Posterior vena cava (tissue), 2 donors: ENCODE data around the gene MYO3B. TPM values are rescaled to one million over a fixed set of nuclear protein-coding genes. Genes with fewer than 3 reads are reported as not detected.
"Not testable (repeated sequence)": the region's sequence is repeated elsewhere in the genome, so short reads cannot be mapped to it uniquely, and the experiment has no call there.

ENCODE experiments used
- DNase-seq: peaks from one replicate; pipeline ENCODE4 v3.0.0-alpha.2; 2020; ENCODE audit warnings: low spot score
- intact Hi-C, 2 donors: fragments of 100-400 bp; cut with DNase I; formaldehyde crosslinking; loops; one replicate each; pipeline versions ENCODE4 v1.14.1 to v1.14.2; 2022 to 2023
- total RNA-seq, 2 donors: library from RNA; stranded (reverse); fragmentation: NEBNext Ultra II Directional; extraction: Animal tissue kit (Norgen Biotek cat#: 25700); gene quantifications; one replicate each; pipeline ENCODE4 v1.2.1, GENCODE V29; 2021
- donor health status: DM: yes; HTN: yes; CAD: no.
- donor health status: DM: yes; HTN: yes; CAD: no.

The MYO3B gene
- total RNA-seq, 2 donors from 2014 or later: 0.05 TPM; not detected in 1

DNA sequence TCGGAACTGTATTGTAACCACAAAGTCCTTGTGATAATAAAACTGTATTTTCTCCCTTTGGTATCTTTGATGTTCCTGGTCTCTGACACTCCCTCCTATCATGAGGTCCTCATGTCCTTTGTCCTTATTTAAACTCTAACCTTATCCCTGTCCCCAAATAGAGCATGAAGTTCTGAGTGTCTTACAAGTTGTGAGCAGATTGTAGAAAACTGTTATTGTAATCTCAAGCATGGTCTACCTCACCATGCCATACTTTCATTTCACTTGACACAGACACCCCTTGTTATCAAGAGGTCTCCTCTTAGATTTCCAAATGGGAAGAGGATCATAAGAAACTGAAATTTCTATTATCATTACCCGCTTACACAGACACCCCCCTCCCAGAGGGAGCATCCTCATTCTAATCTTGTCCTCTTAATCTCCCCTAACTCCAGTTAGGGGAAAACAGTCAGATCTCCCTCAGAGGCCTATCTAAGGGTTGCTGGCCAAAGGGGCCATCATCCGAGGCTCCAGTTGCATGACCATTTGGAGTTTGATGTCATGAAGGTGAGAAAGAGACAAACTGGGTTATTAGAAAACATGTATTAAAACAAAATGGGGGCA is 29.0 kb downstream of the MYO3B start:
- intact Hi-C loops: no loop called here

DNA sequence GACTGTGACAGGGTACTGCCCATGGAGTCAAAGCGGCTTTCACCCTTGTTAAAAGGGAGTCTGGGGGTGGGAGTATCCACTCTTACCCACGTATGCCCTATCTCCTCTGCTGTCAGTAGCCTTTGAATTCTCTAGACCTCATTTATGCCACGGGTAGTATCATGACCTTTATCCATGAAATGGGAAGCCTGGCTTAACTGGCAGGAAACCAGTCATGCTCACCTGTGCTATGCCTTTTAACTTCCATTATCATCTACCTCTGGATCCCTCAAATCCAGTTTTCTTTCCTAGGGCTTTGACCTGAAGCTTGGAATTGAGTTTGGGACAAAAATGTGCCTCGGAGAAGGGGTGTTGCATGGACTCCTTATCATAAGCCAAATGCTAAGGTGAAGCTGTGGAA is 30.0 kb downstream of the MYO3B start:
- intact Hi-C loops: no loop called here

More for the DNA sequence above, 29.0 kb downstream of the MYO3B start:
- no peak for DNase-seq

DNA sequence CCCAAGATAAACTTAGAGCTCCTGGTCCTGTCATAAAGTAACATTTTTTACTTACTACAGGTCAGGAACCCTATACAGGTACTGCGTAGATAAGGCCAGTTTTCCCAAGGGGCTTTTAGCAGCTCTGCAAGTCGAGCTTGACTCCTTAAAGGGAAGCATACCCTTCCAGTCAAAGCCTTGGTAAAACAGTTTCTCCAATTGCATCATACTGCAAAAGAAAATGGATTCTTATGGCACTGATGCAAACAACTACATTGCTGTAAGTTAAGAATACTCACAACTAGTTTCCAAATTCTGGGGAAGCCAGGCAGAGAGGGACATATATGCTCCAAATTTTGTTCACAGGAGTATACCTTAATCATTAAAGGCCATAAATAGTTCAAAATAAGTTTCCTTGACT is 31.0 kb downstream of the MYO3B start:
- DNase-seq: no peak
- intact Hi-C loops: no loop called here

More for the DNA sequence above, 30.0 kb downstream of the MYO3B start:
- DNase-seq: no peak

DNA sequence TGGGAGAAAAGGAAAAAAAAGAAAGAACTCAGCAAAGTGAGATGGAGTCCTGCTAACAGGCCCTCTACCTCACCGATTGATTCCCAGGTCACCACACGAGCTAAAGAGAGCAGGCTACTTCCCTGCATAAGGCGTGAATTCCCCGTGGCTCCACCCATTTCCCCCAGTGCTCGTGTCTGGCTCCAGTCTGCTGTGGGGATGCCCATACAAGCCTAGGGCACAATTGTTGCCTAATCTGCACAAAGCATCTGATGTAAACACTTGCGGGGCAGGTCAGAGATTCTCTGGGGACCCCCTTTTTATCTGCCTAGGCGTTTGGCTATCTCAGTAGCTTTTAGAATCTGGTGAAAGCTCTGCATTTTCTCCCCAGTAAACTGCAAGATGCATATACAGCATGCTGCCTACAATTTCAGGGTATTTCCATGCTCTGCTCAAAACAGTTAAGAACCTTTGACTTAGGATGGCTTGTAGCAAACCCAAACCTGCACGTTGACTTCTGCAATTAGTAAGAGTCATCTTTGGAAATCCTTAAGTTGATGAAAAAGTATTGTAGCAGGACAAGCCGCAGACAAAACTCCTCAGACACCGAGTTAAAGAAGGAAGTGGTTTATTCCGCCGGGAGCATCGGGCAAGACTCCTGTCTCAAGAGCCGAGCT is 34.8 kb downstream of the MYO3B start:
- no peak for DNase-seq
- intact Hi-C loops: no loop called here

DNA sequence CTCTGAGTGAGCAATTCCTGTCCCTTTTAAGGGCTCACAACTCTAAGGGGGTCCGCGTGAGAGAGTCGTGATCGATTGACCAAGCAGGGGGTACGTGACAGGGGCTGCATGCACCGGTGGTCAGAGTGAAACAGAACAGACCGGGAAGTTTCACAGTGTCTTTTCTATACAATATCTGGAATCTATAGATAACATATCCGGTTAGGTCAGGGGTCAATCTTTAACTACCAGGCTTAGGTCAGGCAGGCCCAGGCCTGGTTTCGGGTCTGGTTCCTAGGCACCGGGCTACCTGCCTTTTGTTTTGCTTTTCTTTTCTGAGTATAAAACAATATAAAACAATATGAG is 35.3 kb downstream of the MYO3B start:
- DNase-seq, intact Hi-C loops: not testable (repeated sequence)

DNA sequence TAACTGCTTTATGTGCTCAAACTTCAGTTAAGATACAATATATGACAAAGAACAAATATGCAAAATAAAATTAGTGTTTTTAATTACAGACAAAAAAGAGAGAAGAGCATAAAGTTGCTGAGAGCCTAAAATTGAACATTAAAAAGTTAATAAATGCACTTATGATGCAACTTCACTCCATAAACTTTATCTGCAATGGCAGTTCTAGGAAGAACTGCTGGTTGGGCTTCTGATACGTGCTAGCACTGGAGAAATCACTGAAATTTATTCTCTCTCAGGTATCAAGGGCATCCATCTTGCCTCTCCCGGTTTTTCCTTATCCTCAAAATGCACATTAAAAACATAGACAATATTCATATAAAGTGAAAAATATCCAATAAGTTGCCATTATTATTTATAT is 35.7 kb downstream of the MYO3B start:
- intact Hi-C loops: no loop called here
- DNase-seq: no peak

DNA sequence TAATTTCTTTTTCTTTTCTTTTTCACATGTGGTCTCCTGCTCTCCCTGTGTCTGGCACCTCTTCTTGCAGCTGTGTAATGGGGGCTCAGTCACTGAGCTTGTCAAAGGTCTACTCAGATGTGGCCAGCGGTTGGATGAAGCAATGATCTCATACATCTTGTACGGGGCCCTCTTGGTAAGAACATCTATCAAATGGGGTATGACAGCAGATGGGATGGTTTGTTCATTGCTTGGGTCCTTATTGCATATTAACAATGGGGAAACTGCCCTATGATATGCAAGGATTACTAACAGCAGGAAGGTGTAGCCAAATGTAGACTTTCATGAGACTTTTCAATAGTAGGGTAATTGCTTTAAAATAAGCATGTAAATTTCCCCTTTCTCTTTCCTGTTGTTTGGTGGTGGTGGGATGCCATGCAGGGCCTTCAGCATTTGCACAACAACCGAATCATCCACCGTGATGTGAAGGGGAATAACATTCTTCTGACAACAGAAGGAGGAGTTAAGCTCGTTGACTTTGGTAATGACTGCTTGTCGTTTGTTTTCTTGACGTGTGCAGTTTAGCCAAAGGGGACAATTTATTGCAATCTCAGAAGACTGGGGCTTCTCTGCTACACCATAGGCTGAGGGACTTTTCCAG is 36.5 kb downstream of the MYO3B start:
- intact Hi-C loops: no loop called here
- no peak for DNase-seq

DNA sequence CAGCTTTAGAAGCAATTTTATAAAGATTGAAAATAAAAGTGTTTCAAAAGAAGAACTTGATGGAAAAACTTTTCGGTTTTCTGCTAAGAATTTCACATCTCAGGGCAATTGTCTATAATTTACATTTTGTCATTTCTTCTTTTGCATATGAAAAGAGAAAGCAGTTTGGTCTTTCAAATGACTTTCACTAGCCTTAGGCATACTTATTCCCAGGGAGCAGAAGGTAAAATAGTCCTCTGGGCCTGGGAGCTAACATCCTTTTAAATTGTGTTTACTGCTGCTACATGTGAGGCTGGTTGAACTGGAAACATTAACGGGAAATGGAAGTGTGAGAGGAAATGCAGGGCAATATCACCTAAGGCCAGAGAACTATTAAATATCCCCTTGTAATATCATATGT is 37.1 kb downstream of the MYO3B start:
- intact Hi-C loops: no loop called here
- no peak for DNase-seq

DNA sequence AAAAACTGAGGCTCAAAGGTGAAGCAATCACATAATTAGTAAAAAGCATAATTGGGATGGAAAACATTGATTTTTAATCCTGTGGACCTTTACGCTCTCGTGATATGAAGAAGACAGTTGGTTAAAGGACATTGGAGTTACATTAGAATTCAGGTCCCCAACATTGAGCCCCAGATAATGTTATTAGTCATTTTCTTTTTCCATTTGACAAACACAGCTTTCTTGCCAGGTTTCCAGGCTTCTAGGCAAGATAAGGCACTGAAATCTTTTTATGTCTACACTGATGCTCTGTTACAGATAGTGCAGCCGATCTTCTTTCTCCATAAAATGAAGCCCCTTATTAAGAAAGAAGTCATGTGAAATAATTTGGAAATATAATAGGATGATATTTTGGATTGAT is 38.5 kb downstream of the MYO3B start:
- DNase-seq: no peak
- intact Hi-C loops: no loop called here

DNA sequence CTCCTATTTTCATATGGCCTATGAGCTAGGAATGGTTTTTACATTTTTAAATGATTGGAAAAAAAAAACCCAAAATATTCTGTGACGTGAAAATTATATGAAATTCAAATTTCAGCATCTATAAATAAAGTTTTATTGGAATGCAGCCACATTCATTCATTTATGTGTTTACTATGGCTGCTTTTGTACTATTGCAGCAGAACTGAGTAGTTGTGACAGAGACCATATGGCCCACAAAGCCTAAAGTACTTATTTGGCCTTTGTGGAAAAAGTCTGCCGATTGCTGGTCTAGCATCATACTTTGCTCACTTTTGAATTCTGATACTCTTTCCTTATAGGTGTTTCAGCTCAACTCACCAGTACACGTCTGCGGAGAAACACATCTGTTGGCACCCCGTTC is 39.0 kb downstream of the MYO3B start:
- intact Hi-C loops: no loop called here
- no peak for DNase-seq

DNA sequence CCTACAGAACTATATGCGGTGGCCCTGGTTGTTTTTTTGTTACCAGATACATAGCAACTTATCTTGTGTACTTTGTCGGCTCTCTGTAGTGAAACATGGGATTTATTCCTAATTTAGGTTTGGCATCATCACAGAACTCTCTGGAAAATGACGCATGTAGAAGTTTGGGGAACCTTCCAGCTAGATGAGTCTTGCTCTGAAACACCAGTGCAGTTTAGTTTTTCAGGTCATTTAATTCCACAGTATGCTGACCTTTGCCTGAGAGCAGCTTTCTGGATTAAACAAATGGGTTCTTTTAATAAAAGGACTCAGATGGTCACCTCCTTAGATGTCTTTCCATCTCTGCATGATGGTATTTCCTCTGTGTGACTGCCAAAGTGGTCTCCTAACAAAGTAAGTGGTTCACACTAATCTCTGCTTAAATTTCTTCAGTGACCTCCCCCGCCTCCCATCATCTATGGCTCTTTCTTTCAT is 39.9 kb downstream of the MYO3B start:
- intact Hi-C loops: no loop called here
- DNase-seq: no peak

DNA sequence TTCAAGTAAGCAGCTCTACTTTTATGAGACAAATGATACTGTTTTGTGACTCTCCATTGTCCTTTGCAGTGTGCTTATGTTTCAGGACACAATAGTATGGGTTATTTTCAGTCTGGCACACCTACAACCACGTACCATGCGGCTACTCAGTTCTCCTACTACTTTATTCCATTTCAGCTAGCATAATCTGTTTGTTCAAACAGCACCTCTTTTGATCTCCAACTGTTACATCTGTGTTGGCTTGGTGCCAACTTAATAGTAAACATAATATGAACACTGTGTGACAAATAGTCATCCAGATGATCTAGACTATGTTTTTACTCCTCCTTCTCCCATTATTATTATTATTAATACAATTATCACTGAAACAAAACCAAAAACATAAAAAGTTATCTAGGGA is 40.5 kb downstream of the MYO3B start:
- no peak for DNase-seq
- intact Hi-C loops: no loop called here

DNA sequence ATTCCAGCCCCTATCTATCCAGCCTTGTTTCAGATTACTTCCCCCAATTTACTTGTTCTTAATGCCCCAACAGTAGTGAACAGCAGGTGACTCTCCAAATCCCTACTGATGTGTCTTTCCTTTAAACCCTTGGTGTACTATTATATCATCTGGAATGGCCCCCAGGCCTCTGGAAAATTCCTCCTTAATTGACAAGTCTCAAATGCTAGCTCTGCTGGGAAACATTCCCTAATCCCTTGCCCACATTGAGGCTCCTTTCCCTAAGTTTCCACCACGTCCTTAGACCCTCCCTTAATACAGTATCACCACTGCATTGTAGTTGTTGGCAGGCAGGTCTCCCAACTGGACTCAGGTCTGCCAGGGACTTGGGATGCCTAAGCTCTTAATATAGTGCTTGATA is 41.0 kb downstream of the MYO3B start:
- intact Hi-C loops: no loop called here
- no peak for DNase-seq

DNA sequence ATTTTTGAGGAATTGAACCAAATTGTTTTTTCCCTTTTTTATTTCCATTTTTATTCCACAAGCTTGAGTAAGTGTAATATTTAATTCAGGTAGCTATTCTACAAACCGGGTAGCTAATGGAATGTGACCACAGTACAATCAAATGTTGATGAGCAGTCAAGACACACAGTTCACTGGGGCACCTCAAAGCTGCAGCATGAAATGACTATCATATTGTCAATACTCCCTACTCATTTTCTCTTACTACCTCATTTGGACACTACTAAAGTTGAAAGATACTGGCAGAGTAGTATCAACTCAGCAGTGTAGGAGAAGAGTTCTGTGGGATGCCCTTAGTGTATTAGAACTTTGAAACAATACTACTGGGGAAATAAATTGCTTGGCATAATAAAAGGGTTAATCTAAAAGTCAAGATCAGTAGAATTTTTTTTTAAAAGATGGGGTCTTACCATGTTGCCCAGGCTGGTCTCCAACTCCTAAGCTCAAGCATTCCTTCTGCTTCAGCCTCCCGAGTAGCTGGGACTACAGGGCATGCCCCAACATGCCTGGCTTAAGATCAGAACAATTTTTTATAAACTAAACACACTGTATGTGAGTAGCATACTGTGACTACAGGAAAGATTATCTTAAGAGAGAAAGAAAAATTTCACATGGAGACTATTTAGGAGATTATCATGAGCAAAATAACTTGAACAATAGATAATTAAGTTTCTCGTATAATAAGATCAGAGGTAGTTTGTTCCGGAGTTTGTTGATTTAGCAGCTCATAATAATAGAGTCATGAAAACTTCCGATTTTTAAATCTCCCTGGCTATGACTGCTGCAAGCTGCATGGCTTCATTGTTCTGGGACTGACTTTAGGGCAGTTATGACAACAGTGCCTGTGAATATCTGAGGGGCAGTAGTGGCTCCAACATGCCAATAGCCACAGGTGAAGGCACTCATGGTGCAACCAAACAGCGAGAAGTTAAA is 43.7 kb downstream of the MYO3B start:
- DNase-seq: no peak

DNA sequence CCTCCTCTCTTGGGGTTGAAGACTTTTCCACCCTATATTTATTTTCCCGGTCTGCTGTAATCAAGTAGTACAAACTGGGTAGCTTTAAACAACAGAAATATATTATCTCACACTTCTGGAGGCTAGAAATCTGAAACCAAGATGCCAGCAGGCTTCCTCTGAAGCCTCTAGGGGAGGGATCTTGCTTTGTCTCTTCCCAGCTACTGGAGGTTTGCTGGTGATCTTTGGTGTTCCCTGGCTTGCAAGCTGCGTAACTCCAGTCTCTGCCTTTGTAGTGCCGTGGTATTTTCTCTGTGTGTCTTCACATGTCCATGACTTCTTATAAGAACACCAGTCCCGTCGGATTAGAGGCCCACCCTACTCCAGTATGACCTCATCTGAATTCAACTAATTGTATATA is 44.4 kb downstream of the MYO3B start:
- intact Hi-C loops: no loop called here
- DNase-seq: no peak

More for the DNA sequence above, 43.7 kb downstream of the MYO3B start:
- intact Hi-C loops: no loop called here

DNA sequence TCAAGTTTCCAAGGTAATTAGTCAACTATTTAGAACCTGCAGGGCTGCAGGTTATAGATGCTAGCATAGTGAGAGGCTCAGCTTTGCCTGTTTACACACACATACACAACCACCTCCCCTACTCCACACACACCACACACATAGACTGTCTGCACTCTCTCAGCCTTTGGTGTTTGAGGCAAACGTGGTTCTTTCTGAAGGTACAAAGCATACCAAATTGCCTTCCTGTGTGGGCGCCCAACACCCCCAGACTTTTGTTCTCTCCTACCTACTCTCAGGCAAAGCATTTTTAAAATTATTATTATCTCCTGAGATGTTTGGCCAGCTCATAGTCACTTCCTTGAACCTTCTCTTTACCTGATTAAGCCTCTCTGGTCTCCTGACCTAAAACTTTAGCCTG is 44.9 kb downstream of the MYO3B start:
- intact Hi-C loops: no loop called here
- no peak for DNase-seq

DNA sequence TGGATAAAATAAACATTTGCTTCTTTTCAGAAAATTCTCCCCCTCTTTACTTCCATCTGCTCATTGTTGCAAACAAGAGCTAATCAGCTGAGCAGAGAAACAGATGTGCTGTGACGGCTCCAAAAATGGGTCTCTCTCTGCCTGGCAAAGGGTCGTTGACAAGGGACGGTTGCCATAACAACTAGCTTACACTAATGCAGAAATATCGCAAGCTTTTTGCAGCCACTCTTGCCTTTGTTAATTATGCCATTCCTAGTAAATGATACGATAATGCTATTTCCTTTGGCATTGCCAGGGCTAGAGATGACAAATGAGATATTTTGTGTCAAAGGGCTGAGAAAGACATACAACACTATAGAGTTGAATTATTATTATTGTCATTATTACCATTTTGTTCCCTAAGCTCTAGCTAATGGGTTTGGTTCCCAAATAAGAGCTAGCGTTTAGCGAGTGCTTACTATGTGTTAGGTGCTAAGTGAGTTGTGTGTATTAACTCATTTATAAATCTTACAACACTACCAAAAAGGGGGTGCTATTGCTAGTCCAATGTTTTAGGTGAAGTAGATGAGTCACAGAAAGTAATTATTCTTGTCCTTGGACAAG is 46.8 kb downstream of the MYO3B start:
- no peak for DNase-seq
- intact Hi-C loops: no loop called here

DNA sequence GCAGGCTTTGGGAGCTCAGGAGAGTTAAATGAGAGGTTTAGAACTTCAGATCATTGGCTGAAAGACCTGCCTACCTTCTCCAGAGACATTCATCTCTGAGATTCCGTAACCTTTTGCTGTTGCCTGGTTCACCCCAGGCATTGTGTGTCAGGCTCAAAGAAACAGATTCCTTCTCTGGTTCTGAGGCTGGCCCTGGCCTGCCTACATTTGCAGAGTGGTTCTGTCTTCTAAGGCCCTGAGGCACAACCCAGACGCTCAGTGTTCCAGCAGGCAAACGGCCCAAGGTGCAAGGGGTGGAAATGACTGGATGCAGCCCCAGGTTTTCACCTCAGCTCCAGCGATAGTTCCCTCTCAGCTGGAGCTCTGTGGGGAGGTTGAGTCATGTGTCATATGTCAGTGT is 48.3 kb downstream of the MYO3B start:
- intact Hi-C loops: no loop called here

DNA sequence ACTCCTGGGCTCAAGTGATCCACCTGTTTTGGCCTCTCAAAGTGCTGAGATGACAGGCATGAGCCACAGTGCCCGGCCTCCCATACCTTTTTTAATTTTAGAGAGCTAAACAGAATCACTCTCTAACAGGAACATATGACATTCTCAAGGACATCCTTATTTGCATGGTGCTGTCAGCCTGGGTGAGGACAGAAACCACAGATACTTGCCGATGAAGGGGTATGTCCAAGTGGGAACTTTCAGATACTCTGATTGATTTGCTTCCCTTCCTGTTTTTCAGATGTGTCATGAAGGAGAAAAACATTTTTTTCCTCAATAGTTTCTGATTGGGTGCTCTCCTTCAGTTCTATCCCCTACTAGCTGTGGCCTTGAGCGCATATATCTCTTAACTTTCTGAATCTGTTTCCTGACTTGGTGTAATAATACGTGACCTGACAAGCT is 49.6 kb downstream of the MYO3B start:
- intact Hi-C loops: no loop called here
- no peak for DNase-seq

More for the DNA sequence above, 48.3 kb downstream of the MYO3B start:
- DNase-seq: no peak
